Calu3 (cell line): ENCODE results near the gene UBE2J1. TPM values are rescaled to one million over a fixed set of nuclear protein-coding genes. Genes with fewer than 3 reads are reported as not detected.

Source experiments
- BruUV-seq: library from RNA; stranded (reverse); fragments of 400-500 nt; replicated peaks from 2 replicates; lab custom pipeline; 2021; lab: Mats Ljungman, UMichigan
- CTCF ChIA-PET: fragments of 300-600 bp; sonication (Branson Sonifier 250); formaldehyde crosslinking; loops from one replicate; lab custom pipeline; 2022; ENCODE audit warnings: antibody characterized with exemption; lab: Charles Lee
- DNase-seq: peaks from one replicate; pipeline ENCODE4 v3.0.0; 2022
- H3K27ac Mint-ChIP-seq: one replicate; pipeline ENCODE4 v1.8.0; 2022; ENCODE audit warnings: mixed read lengths; ENCODE audit not compliant: unreplicated experiment
- H3K27me3 Mint-ChIP-seq: one replicate; pipeline ENCODE4 v1.8.0; 2022; ENCODE audit warnings: mixed read lengths; ENCODE audit not compliant: unreplicated experiment
- H3K36me3 Mint-ChIP-seq: one replicate; pipeline ENCODE4 v1.8.0; 2022; ENCODE audit warnings: mild to moderate bottlenecking, moderate library complexity, mixed read lengths; ENCODE audit not compliant: insufficient read depth, unreplicated experiment
- H3K4me1 Mint-ChIP-seq: one replicate; pipeline ENCODE4 v1.8.0; 2022; ENCODE audit warnings: mild to moderate bottlenecking, low read depth, mixed read lengths; ENCODE audit not compliant: unreplicated experiment
- H3K4me3 Mint-ChIP-seq: one replicate; pipeline ENCODE4 v1.8.0; 2022; ENCODE audit warnings: mild to moderate bottlenecking, low read depth, moderate library complexity, mixed read lengths; ENCODE audit not compliant: unreplicated experiment
- H3K9me3 Mint-ChIP-seq: one replicate; pipeline ENCODE4 v1.8.0; 2022; ENCODE audit warnings: low read depth, mixed read lengths; ENCODE audit not compliant: unreplicated experiment
- CTCF ChIP-seq: fragments of 200-600 bp; IDR thresholded peaks from one replicate; pipeline ENCODE4 v1.8.0; 2022; ENCODE audit warnings: antibody characterized with exemption; ENCODE audit not compliant: unreplicated experiment
- intact Hi-C: fragments of 100-400 bp; cut with micrococcal nuclease; formaldehyde crosslinking; loops from one replicate; pipeline ENCODE4 v1.10.0; 2022; ENCODE audit not compliant: unreplicated experiment
- total RNA-seq: library from RNA; stranded (reverse); gene quantifications from 2 replicates; pipeline ENCODE4 v1.2.3, GENCODE V29; 2022

Gene UBE2J1
- total RNA-seq, 1 experiment from 2014 or later: 18.7 TPM

- no peak overlapping the region for H3K27ac Mint-ChIP-seq
- no TSS peak for BruUV-seq
- peaks cover 2% of the 10 kb centered on the region for H3K27me3 Mint-ChIP-seq
- peaks cover 7% of the 10 kb centered on the region for H3K4me1 Mint-ChIP-seq
- intact Hi-C loops: no loop called here
- H3K9me3 Mint-ChIP-seq: no peaks in the 10 kb centered on the region
- no peak overlapping the region for H3K4me3 Mint-ChIP-seq
- no peak for TF ChIP-seq CTCF
- no peak for DNase-seq
- no peaks in the 10 kb centered on the region for H3K36me3 Mint-ChIP-seq
- CTCF ChIA-PET: no interaction called here
These were observed 35.1 kb upstream of the UBE2J1 start for GRCh38 chr6:89387516-89388201.

DNA sequence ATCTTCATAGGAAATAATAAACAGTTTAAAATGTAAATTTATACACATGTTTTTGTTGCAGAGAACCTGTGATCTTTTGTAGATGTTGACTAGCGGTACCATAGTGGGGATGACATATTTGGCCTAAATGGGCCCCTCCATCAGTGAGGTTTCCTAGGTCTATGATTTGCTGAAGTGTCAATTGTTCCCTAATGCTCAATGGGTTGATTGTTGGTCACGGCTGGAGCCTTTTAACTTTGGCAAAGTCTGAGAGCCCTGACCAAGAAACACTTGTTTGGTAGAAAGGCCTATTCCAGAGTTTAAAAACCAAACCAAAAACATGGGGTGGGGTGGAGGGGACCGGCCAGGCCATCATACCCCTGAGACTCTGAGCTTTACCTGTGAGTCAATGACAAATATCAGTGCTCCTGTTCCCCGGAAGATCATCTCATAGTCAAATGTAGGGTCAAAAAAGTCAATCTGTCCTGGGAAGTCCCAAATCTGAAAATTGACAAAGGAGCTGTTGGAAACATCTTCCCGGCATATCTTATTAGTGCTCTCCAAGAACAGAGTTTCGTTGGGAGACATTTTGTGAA, 34.5 kb upstream of the UBE2J1 start:
- CTCF ChIA-PET: no interaction called here
- no peak for TF ChIP-seq CTCF
- Mint-ChIP-seq H3K36me3 (no peaks in the 10 kb centered on the region), H3K9me3 (no peaks in the 10 kb centered on the region), H3K27me3 (no peaks in the 10 kb centered on the region), H3K4me3 (no peak overlapping the region), H3K4me1 (peaks cover 7% of the 10 kb centered on the region), H3K27ac (no peak overlapping the region)
- intact Hi-C loops: no loop called here
- DNase-seq: no peak
- no TSS peak for BruUV-seq

- H3K27ac Mint-ChIP-seq: no peak overlapping the region
- intact Hi-C loops: no loop called here
- BruUV-seq: no TSS peak
- H3K9me3 Mint-ChIP-seq: no peaks in the 10 kb centered on the region
- no peak for TF ChIP-seq CTCF
- no peaks in the 10 kb centered on the region for H3K27me3 Mint-ChIP-seq
- peaks cover 7% of the 10 kb centered on the region for H3K4me1 Mint-ChIP-seq
- no peak overlapping the region for H3K4me3 Mint-ChIP-seq
- no peak for DNase-seq
- no peaks in the 10 kb centered on the region for H3K36me3 Mint-ChIP-seq
- CTCF ChIA-PET: interaction anchor here (0.6 kb wide), 1 partner anchor 10 kb away, joined by 4 read pairs; no protein-coding TSS in a partner anchor
These were observed 33.3 kb upstream of the UBE2J1 start for GRCh38 chr6:89385846-89386245.

DNA sequence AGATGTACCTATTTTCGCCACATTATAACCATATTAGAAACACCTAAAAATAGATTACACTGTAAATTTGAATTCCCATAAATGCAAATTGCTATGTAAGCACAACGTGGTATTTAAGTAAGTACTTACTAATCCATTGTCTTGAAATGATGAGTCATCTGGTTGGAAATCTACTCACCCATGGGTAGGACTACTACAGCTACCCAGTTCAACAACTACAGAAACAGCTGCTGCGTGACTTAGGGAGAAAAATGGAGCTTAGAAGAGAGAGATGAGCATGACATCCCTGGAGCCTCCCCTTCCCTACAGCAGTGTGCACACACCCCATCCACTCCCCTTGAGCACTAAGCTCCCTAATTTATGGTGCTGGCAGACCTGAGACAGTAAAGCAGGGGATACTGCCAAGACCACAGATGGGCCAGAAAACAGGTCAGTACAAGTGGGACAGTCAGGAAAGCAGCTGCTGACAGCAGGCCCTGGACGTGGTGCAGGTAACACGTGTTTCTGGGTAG, 32.7 kb upstream of the UBE2J1 start:
- intact Hi-C loops: no loop called here
- Mint-ChIP-seq H3K27ac (no peak overlapping the region), H3K9me3 (no peaks in the 10 kb centered on the region), H3K4me1 (peaks cover 7% of the 10 kb centered on the region), H3K27me3 (no peaks in the 10 kb centered on the region), H3K36me3 (no peaks in the 10 kb centered on the region), H3K4me3 (no peak overlapping the region)
- no peak for DNase-seq
- CTCF ChIA-PET: interaction anchor here (0.6 to 0.8 kb wide), 2 partner anchors 9 to 13 kb away, joined by 3 to 4 read pairs; no protein-coding TSS in a partner anchor
- no TSS peak for BruUV-seq
- TF ChIP-seq CTCF: no peak
